NCI-H1417 (cell line): ENCODE data around the gene MORC2.

Experiments
- DNase-seq, 3 experiments: peaks; one replicate each; lab custom pipeline; 2025; lab: John Stamatoyannopoulos, UW

The MORC2 gene

GRCh38 chr22:30887861-30888260, 80.7 kb downstream of the MORC2 start:
- no peak for DNase-seq

- no peak for DNase-seq
These were observed 81.1 kb downstream of the MORC2 start for GRCh38 chr22:30887453-30887852.

GRCh38 chr22:30885591-30885990, 83.0 kb downstream of the MORC2 start:
- no peak for DNase-seq

GRCh38 chr22:30885001-30885366, 83.6 kb downstream of the MORC2 start:
- DNase-seq: no peak

- no peak for DNase-seq
These were observed 84.2 kb downstream of the MORC2 start for GRCh38 chr22:30884211-30885000.

- DNase-seq: no peak
These were observed 84.9 kb downstream of the MORC2 start for GRCh38 chr22:30883586-30884145.

GRCh38 chr22:30882974-30883533, 85.5 kb downstream of the MORC2 start:
- DNase-seq: no peak

GRCh38 chr22:30882184-30882717, 86.3 kb downstream of the MORC2 start:
- DNase-seq: no peak

GRCh38 chr22:30881361-30882183, 87.0 kb downstream of the MORC2 start:
- no peak for DNase-seq

- DNase-seq: no peak
These were observed 87.7 kb downstream of the MORC2 start for GRCh38 chr22:30880847-30881246.

GRCh38 chr22:30880181-30880601, 88.4 kb downstream of the MORC2 start:
- no peak for DNase-seq

- no peak for DNase-seq
These were observed 89.2 kb downstream of the MORC2 start for GRCh38 chr22:30879415-30879797.

GRCh38 chr22:30878516-30879414, 89.8 kb downstream of the MORC2 start:
- DNase-seq: no peak

GRCh38 chr22:30877662-30878515, 90.7 kb downstream of the MORC2 start:
- no peak for DNase-seq

GRCh38 chr22:30876915-30877553, 91.5 kb downstream of the MORC2 start:
- no peak for DNase-seq

- no peak for DNase-seq
These were observed 92.3 kb downstream of the MORC2 start for GRCh38 chr22:30876221-30876751.

- DNase-seq: no peak
These were observed 92.9 kb downstream of the MORC2 start for GRCh38 chr22:30875481-30876215.
